Mesendoderm (in vitro differentiated cells): Measurements from ENCODE around the gene MSH3.

Experiments used
- DNase-seq: peaks from one replicate; pipeline ENCODE4 v3.0.0; 2013
- H2AK5ac ChIP-seq: 2 replicates; pipeline ENCODE4 v1.6.1; 2013; ENCODE audit warnings: low read length, inconsistent platforms
- H2BK120ac ChIP-seq: 2 replicates; pipeline ENCODE4 v1.6.1; 2013; ENCODE audit warnings: low read depth, mild to moderate bottlenecking, low read length, moderate library complexity, mixed read lengths
- H2BK15ac ChIP-seq: replicated peaks from 2 replicates; pipeline ENCODE4 v1.6.1; 2013; ENCODE audit warnings: low read depth, mild to moderate bottlenecking, moderate library complexity
- H2BK5ac ChIP-seq: 2 replicates; pipeline ENCODE4 v1.6.1; 2013; ENCODE audit warnings: low read length, inconsistent platforms
- H3K18ac ChIP-seq: 2 replicates; pipeline ENCODE4 v1.6.1; 2013; ENCODE audit warnings: mild to moderate bottlenecking, low read length, mixed read lengths
- H3K23ac ChIP-seq: one replicate; pipeline ENCODE4 v1.6.1; 2013; ENCODE audit warnings: low read length
- H3K27ac ChIP-seq: 2 replicates; pipeline ENCODE4 v1.5.1; 2013; ENCODE audit warnings: low read depth, mild to moderate bottlenecking, inconsistent platforms, low read length, moderate library complexity
- H3K27me3 ChIP-seq: 2 replicates; pipeline ENCODE4 v1.6.1; 2013; ENCODE audit warnings: low read length, control low read depth, mild to moderate bottlenecking, inconsistent platforms; ENCODE audit not compliant: insufficient read depth, poor library complexity
- H3K36me3 ChIP-seq: 2 replicates; pipeline ENCODE4 v1.6.1; 2013; ENCODE audit warnings: low read length, inconsistent platforms; ENCODE audit not compliant: control insufficient read depth, insufficient read depth
- H3K4ac ChIP-seq: one replicate; pipeline ENCODE4 v1.6.1; 2013; ENCODE audit warnings: low read depth, mild to moderate bottlenecking, low read length, moderate library complexity
- H3K4me1 ChIP-seq: 2 replicates; pipeline ENCODE4 v1.6.1; 2013; ENCODE audit warnings: low read depth, low read length, inconsistent platforms; ENCODE audit not compliant: control insufficient read depth
- H3K4me2 ChIP-seq: 2 replicates; pipeline ENCODE4 v1.6.1; 2013; ENCODE audit warnings: low read length
- H3K4me3 ChIP-seq: 2 replicates; pipeline ENCODE4 v1.5.1; 2013; ENCODE audit warnings: mild to moderate bottlenecking, low read length
- H3K56ac ChIP-seq: one replicate; pipeline ENCODE4 v1.6.1; 2013; ENCODE audit warnings: low read length
- H3K79me1 ChIP-seq: 2 replicates; pipeline ENCODE4 v1.6.1; 2013; ENCODE audit warnings: low read length, inconsistent platforms
- H3K79me2 ChIP-seq: 2 replicates; pipeline ENCODE4 v1.6.1; 2013; ENCODE audit warnings: mild to moderate bottlenecking, low read length; ENCODE audit not compliant: control insufficient read depth, insufficient read depth
- H3K9ac ChIP-seq: 2 replicates; pipeline ENCODE4 v1.6.1; 2013; ENCODE audit warnings: low read length, inconsistent platforms
- H4K5ac ChIP-seq: one replicate; pipeline ENCODE4 v1.6.1; 2013; ENCODE audit warnings: low read length
- H4K8ac ChIP-seq: one replicate; pipeline ENCODE4 v1.6.1; 2013; ENCODE audit warnings: low read depth, mild to moderate bottlenecking, control low read depth, low read length, moderate library complexity
- WGBS: extraction: QIAGEN DNeasy Blood & Tissue Kit; methylation state at CpG from one replicate; pipeline ENCODE4 v1.1.7; 2013; ENCODE audit warnings: low lambda C conversion rate, missing lambda C conversion rate; ENCODE audit not compliant: insufficient coverage; ENCODE audit errors: extremely low coverage; 5-methylcytosine and 5-hydroxymethylcytosine counted together

The MSH3 gene

DNA sequence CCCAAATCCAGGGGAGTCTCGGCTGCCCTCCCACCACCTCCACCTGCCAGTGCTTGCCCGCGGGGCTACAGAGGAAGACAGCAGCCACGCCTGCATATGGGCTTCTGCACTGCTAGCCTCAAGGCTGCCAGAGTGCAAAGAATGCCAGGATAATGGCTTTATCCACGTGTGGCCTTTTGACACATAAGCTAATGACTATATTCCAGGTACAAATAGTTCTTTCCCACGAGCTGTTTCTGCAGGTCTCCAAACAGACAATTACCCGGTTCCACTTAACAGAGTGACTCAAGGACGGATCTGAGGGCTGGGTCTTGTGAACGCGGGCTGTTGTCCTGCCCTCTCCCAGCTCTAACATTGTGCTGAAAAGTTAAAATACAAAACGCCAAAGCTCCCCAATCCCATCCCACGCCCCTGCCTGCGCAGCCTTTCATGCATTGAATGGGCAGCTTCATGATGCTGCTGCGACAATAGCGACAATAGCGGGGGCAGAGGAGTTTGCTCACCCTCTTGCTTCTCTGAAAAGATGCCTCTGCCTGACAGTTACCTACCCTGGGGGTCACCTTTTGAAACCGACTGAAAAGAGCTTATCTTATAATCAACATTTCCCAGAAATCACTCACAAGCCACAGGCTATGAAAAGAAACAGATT lies 39.1 kb upstream of the MSH3 start:
- H3K79me1 ChIP-seq: no peaks in the 10 kb centered on the region
- no peak overlapping the region for H4K8ac ChIP-seq
- no peak overlapping the region for H3K18ac ChIP-seq
- H3K27me3 ChIP-seq: no peaks in the 10 kb centered on the region
- no peak overlapping the region for H3K4me3 ChIP-seq
- H2BK120ac ChIP-seq: no peak overlapping the region
- H3K9ac ChIP-seq: no peak overlapping the region
- no peak overlapping the region for H2AK5ac ChIP-seq
- DNase-seq: no peak
- H2BK5ac ChIP-seq: no peak overlapping the region
- no peak overlapping the region for H2BK15ac ChIP-seq
- no peak overlapping the region for H3K23ac ChIP-seq
- no peaks in the 10 kb centered on the region for H3K4me1 ChIP-seq
- no peaks in the 10 kb centered on the region for H3K79me2 ChIP-seq
- WGBS: no CpG with 5 or more reads among the region's 17 CpGs
- no peak overlapping the region for H3K56ac ChIP-seq
- peak overlapping the region; percentile 48 for H3K27ac ChIP-seq
- no peak overlapping the region for H3K4me2 ChIP-seq
- H4K5ac ChIP-seq: no peak overlapping the region
- no peaks in the 10 kb centered on the region for H3K36me3 ChIP-seq
- H3K4ac ChIP-seq: no peak overlapping the region

GRCh38 chr5:80618438-80618837 lies 36.0 kb upstream of the MSH3 start:
- no peak overlapping the region for H3K4me3 ChIP-seq
- no peak for DNase-seq
- H3K4me2 ChIP-seq: no peak overlapping the region
- no peaks in the 10 kb centered on the region for H3K79me2 ChIP-seq
- H2BK5ac ChIP-seq: no peak overlapping the region
- no peak overlapping the region for H3K23ac ChIP-seq
- WGBS: no CpG with 5 or more reads among the region's 4 CpGs
- no peak overlapping the region for H3K56ac ChIP-seq
- H2AK5ac ChIP-seq: no peak overlapping the region
- no peak overlapping the region for H3K4ac ChIP-seq
- no peak overlapping the region for H4K8ac ChIP-seq
- H2BK15ac ChIP-seq: no peak overlapping the region
- no peaks in the 10 kb centered on the region for H3K4me1 ChIP-seq
- no peak overlapping the region for H2BK120ac ChIP-seq
- H3K27me3 ChIP-seq: no peaks in the 10 kb centered on the region
- no peaks in the 10 kb centered on the region for H3K36me3 ChIP-seq
- H3K9ac ChIP-seq: no peak overlapping the region
- no peak overlapping the region for H4K5ac ChIP-seq
- H3K18ac ChIP-seq: no peak overlapping the region
- H3K27ac ChIP-seq: no peak overlapping the region
- H3K79me1 ChIP-seq: no peaks in the 10 kb centered on the region

DNA sequence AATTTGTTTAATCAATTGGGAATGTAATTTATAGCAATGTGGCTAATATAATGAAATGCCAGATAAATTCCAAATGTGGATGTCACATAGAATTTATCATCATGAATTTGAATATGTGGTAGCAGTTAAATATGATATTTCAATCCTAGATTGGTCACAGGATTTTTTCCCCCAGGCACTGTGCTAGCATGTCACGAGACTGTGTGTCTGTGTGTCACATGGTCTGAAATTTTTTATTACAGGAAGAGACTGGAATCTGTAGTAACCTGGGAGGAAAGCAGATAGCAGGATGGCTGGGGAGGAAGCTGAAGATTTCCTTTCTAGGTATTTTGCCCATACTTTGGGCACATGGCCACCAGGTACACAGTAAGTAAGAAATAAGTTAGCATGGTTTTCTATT lies 35.4 kb upstream of the MSH3 start:
- no peaks in the 10 kb centered on the region for H3K36me3 ChIP-seq
- no peak overlapping the region for H3K4me2 ChIP-seq
- no peak overlapping the region for H3K27ac ChIP-seq
- no peak overlapping the region for H3K4ac ChIP-seq
- no peak overlapping the region for H2BK15ac ChIP-seq
- H3K27me3 ChIP-seq: no peaks in the 10 kb centered on the region
- H3K79me2 ChIP-seq: no peaks in the 10 kb centered on the region
- H3K56ac ChIP-seq: no peak overlapping the region
- H2BK120ac ChIP-seq: no peak overlapping the region
- DNase-seq: no peak
- H4K5ac ChIP-seq: no peak overlapping the region
- no peak overlapping the region for H3K4me3 ChIP-seq
- H3K4me1 ChIP-seq: no peaks in the 10 kb centered on the region
- H3K79me1 ChIP-seq: no peaks in the 10 kb centered on the region
- no CpG with 5 or more reads among the region's 1 CpG for WGBS
- H2BK5ac ChIP-seq: no peak overlapping the region
- H2AK5ac ChIP-seq: no peak overlapping the region
- no peak overlapping the region for H3K9ac ChIP-seq
- no peak overlapping the region for H3K18ac ChIP-seq
- H3K23ac ChIP-seq: no peak overlapping the region
- H4K8ac ChIP-seq: no peak overlapping the region

GRCh38 chr5:80620211-80620610 lies 34.2 kb upstream of the MSH3 start:
- DNase-seq: no peak
- Histone ChIP-seq H2BK5ac (no peak overlapping the region), H3K4ac (no peak overlapping the region), H3K79me1 (no peaks in the 10 kb centered on the region), H4K8ac (no peak overlapping the region), H3K4me2 (no peak overlapping the region), H4K5ac (no peak overlapping the region), H3K23ac (no peak overlapping the region), H2BK120ac (no peak overlapping the region), H3K9ac (no peak overlapping the region), H3K79me2 (no peaks in the 10 kb centered on the region), H3K27me3 (no peaks in the 10 kb centered on the region), H2BK15ac (no peak overlapping the region), H3K4me1 (no peaks in the 10 kb centered on the region), H3K56ac (no peak overlapping the region), H3K36me3 (no peaks in the 10 kb centered on the region), H3K4me3 (no peak overlapping the region), H2AK5ac (no peak overlapping the region), H3K27ac (no peak overlapping the region), H3K18ac (no peak overlapping the region)
- no CpG with 5 or more reads among the region's 4 CpGs for whole genome bisulfite sequencing

- Histone ChIP-seq H3K4me3 (no peak overlapping the region), H4K5ac (no peak overlapping the region), H3K4me2 (no peak overlapping the region), H2BK15ac (no peak overlapping the region), H4K8ac (no peak overlapping the region), H3K27me3 (no peaks in the 10 kb centered on the region), H3K79me1 (no peaks in the 10 kb centered on the region), H3K9ac (no peak overlapping the region), H3K23ac (no peak overlapping the region), H3K4me1 (no peaks in the 10 kb centered on the region), H2BK120ac (no peak overlapping the region), H3K18ac (no peak overlapping the region), H3K4ac (no peak overlapping the region), H2BK5ac (no peak overlapping the region), H3K79me2 (no peaks in the 10 kb centered on the region), H3K36me3 (no peaks in the 10 kb centered on the region), H3K56ac (no peak overlapping the region), H3K27ac (no peak overlapping the region), H2AK5ac (no peak overlapping the region)
- DNase-seq: no peak
- no CpG with 5 or more reads among the region's 2 CpGs for WGBS
These were observed 31.7 kb upstream of the MSH3 start for GRCh38 chr5:80622756-80623155.

GRCh38 chr5:80623999-80624398 lies 30.5 kb upstream of the MSH3 start:
- Histone ChIP-seq H3K4ac (no peak overlapping the region), H3K4me3 (no peak overlapping the region), H3K18ac (no peak overlapping the region), H2BK15ac (no peak overlapping the region), H2AK5ac (no peak overlapping the region), H3K79me1 (no peaks in the 10 kb centered on the region), H4K5ac (no peak overlapping the region), H3K27ac (no peak overlapping the region), H2BK120ac (no peak overlapping the region), H2BK5ac (no peak overlapping the region), H3K79me2 (no peaks in the 10 kb centered on the region), H3K4me2 (no peak overlapping the region), H3K4me1 (no peaks in the 10 kb centered on the region), H3K27me3 (no peaks in the 10 kb centered on the region), H3K9ac (no peak overlapping the region), H4K8ac (no peak overlapping the region), H3K56ac (no peak overlapping the region), H3K36me3 (no peaks in the 10 kb centered on the region), H3K23ac (no peak overlapping the region)
- no peak for DNase-seq
- no CpG with 5 or more reads among the region's 4 CpGs for WGBS
